Thoracic aorta (tissue), 2 donors: ENCODE measurements around the gene MYOG. TPM values are rescaled to one million over a fixed set of nuclear protein-coding genes. Genes with fewer than 3 reads are reported as not detected.

Experiments
- ATAC-seq: fragments of 150-250 bp; one replicate; pipeline ENCODE4 v1.8.0; 2017; ENCODE audit warnings: low read depth; ENCODE audit not compliant: insufficient number of reproducible peaks, low FRiP score
- DNase-seq: peaks from one replicate; pipeline ENCODE4 v3.0.0-alpha.2; 2020; ENCODE audit warnings: low spot score
- H3K27ac ChIP-seq, 2 donors: fragments of 200-600 bp; sonication (generic); 1 replicate in 1 of 2; 2 replicates in 1 of 2; pipeline ENCODE4 v1.5.1; 2016; ENCODE audit warnings: mild to moderate bottlenecking in 2 of 2, moderate library complexity in 2 of 2
- H3K27me3 ChIP-seq: fragments of 200-600 bp; sonication (generic); replicated peaks from 2 replicates; pipeline ENCODE4 v1.6.0; 2016; ENCODE audit warnings: mild to moderate bottlenecking; ENCODE audit not compliant: insufficient read depth
- H3K36me3 ChIP-seq: fragments of 200-600 bp; sonication (generic); one replicate; pipeline ENCODE4 v1.5.1; 2016
- H3K4me1 ChIP-seq, 2 donors: fragments of 200-600 bp; sonication (generic); 1 replicate in 1 of 2; 2 replicates in 1 of 2; pipeline versions ENCODE4 v1.5.1 to v1.6.0; 2016; ENCODE audit warnings: low read depth in 2 of 2, mild to moderate bottlenecking in 1 of 2; ENCODE audit not compliant: control insufficient read depth in 1 of 2
- H3K4me3 ChIP-seq: fragments of 200-600 bp; sonication (generic); 2 replicates; pipeline ENCODE4 v1.5.1; 2016; ENCODE audit warnings: mild to moderate bottlenecking
- H3K9me3 ChIP-seq: fragments of 200-600 bp; sonication (generic); 2 replicates; pipeline ENCODE4 v1.5.1; 2016
- total RNA-seq, 2 donors: library from RNA; depleted of rRNA; stranded (reverse); fragments of >200 nt; gene quantifications; one replicate each; pipeline versions ENCODE4 v1.1.0 to v1.2.3, GENCODE V29; 2016
- TF ChIP-seq, protein P1 (sequence below): fragments of 200-600 bp; sonication (generic); IDR thresholded peaks from one replicate; pipeline ENCODE4 v1.5.1; 2019; ENCODE audit warnings: antibody characterized with exemption

The MYOG gene
- total RNA-seq, 2 donors from 2014 or later, result not detected

DNA sequence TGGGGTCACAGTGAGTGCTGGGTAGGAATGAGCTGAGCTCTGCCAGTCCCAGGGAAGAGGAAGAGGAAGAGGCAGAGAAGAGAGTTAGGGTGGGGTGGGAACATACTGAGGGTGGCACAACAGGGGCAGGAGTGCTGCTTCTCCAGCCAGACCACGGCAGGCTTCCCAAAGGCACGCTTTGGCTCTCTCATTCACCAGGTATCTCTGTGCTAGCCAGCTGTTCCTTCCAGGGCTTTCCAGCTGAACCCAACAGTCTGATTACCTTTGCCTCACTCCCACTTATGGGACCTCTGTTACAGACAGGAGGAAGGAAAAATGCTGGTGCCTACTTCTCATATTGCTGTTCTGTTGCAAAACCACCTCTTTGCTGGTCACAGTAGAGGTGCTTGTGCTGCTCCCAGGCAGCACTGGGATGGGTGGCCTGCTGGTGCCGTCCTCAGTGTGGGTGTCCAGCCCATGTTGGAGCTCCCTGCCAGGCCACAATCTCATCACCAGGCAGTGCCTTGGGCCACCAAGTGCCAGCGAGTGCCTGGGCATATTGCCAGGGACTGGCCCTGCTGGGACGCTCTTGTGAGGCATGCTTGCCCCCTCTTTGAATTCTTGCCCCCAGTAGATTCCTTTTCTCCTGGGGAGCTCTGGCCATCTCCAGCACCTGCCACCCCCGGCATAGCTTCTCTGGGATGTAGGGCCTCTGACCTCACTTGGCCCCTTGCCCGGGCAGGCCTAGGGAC, 43.9 kb upstream of the MYOG start:
- no peak for DNase-seq
- Histone ChIP-seq H3K27ac (no peak overlapping the region), H3K4me3 (no peak overlapping the region), H3K36me3 (no peaks in the 10 kb centered on the region), H3K4me1 (peaks cover 16 to 27% of the 10 kb centered on the region in 2 donors), H3K9me3 (no peaks in the 10 kb centered on the region), H3K27me3 (no peaks in the 10 kb centered on the region)
- TF ChIP-seq, protein P1, sequence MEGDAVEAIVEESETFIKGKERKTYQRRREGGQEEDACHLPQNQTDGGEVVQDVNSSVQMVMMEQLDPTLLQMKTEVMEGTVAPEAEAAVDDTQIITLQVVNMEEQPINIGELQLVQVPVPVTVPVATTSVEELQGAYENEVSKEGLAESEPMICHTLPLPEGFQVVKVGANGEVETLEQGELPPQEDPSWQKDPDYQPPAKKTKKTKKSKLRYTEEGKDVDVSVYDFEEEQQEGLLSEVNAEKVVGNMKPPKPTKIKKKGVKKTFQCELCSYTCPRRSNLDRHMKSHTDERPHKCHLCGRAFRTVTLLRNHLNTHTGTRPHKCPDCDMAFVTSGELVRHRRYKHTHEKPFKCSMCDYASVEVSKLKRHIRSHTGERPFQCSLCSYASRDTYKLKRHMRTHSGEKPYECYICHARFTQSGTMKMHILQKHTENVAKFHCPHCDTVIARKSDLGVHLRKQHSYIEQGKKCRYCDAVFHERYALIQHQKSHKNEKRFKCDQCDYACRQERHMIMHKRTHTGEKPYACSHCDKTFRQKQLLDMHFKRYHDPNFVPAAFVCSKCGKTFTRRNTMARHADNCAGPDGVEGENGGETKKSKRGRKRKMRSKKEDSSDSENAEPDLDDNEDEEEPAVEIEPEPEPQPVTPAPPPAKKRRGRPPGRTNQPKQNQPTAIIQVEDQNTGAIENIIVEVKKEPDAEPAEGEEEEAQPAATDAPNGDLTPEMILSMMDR, result no peak
- no peak for ATAC-seq

DNA sequence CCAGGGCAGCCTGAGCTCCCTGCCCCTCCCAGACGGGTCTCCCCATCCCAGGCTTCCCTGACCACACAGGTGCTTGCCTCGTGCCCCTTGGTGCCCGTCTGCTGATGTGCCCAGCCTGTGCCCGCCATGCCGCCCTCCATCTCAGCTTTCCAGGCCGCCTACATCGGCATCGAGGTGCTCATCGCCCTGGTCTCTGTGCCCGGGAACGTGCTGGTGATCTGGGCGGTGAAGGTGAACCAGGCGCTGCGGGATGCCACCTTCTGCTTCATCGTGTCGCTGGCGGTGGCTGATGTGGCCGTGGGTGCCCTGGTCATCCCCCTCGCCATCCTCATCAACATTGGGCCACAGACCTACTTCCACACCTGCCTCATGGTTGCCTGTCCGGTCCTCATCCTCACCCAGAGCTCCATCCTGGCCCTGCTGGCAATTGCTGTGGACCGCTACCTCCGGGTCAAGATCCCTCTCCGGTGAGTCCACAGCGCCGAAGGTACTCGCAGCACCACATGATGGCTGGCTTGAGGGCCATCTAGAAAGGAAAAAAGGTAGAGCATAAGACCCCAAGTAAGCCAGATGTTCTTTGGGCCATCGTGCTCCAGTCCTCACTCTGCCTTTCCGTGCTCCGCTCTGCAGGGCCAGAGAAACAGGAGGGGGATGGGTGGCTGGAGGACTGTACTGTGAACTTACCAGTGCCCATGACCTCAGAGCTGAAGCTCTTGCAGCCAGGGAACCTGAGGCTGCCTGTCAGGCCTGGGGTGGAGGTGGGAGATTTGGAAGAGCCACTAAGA, 43.1 kb upstream of the MYOG start:
- TF ChIP-seq, protein P1, result no peak
- no peaks in the 10 kb centered on the region for H3K9me3 ChIP-seq
- H3K4me3 ChIP-seq, result no peak overlapping the region
- H3K4me1 ChIP-seq, result peaks cover 16 to 27% of the 10 kb centered on the region in 2 donors
- no peaks in the 10 kb centered on the region for H3K27me3 ChIP-seq
- no peaks in the 10 kb centered on the region for H3K36me3 ChIP-seq
- ATAC-seq, result no peak
- DNase-seq, result no peak
- H3K27ac ChIP-seq, result no peak overlapping the region

DNA sequence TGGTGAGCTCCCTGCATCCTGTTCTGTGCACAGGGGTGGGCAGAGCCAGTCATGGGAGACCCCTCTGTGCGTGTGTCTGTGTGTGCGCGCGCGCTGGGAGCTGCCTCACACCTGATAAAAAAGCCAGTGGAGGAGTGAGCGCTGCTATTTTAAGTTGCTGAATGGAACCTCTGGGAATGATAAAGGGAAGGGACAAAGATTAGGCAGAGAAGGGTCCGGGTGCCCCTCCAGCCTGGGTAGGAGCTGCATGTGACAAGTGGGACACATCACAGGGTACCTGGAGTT, 42.6 kb upstream of the MYOG start:
- Histone ChIP-seq H3K27me3 (no peaks in the 10 kb centered on the region), H3K9me3 (no peaks in the 10 kb centered on the region), H3K27ac (no peak overlapping the region), H3K4me3 (peak overlapping the region; percentile 70), H3K36me3 (no peaks in the 10 kb centered on the region), H3K4me1 (peaks cover 16 to 27% of the 10 kb centered on the region in 2 donors)
- no peak for DNase-seq
- no peak for ATAC-seq
- TF ChIP-seq, protein P1, result no peak

GRCh38 chr1:203127666-203128430, 42.0 kb upstream of the MYOG start, which contains the start of gene ADORA1:
ADORA1 (plus strand) TSS chr1:203127726; CDS start chr1:203128842, 1,116 bp downstream.
- Histone ChIP-seq H3K9me3 (no peaks in the 10 kb centered on the region), H3K36me3 (no peaks in the 10 kb centered on the region), H3K4me3 (peak within 1 kb of the TSS; percentile 70), H3K27me3 (no peaks in the 10 kb centered on the region), H3K4me1 (peaks cover 16 to 27% of the 10 kb centered on the region in 2 donors), H3K27ac (no peak within 1 kb of the TSS)
- TF ChIP-seq, protein P1, result peak; percentile 15
- no peak for ATAC-seq
- no peak for DNase-seq
